ENCODE results near the gene PANX2.
"Not testable (repeated sequence)": the region's sequence is repeated elsewhere in the genome, so short reads cannot be mapped to it uniquely, and the experiment has no call there.

The PANX2 gene

DNA sequence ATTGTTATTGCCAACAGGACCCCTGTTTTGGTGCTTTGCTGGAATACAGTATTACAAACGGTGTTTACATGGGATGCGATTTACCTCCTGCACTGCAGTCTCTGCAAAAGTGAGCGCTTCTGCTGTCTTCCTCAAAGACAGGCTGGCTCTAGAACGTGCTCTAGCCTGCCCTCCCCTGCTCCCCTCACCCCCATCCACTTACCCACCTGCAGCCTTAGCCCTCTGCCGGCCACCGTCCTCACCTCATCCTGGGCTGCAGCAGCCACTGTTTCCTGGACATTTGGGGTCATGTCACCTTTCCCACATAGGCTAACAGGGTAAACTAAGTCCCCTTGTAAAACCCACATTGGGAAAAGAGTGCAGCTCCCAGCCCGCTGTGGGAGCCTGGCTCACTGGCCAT lies 9.6 kb upstream of the PANX2 start:
- H3K27me3 ChIP-seq (replicated peaks): no peaks in the 10 kb centered on the region
- no peak for DNase-seq
- in situ Hi-C loops (cut with HindIII; ENCODE audit: low pct_ligation_motif_present, low sequenced_read_pairs): no loop called here

DNA sequence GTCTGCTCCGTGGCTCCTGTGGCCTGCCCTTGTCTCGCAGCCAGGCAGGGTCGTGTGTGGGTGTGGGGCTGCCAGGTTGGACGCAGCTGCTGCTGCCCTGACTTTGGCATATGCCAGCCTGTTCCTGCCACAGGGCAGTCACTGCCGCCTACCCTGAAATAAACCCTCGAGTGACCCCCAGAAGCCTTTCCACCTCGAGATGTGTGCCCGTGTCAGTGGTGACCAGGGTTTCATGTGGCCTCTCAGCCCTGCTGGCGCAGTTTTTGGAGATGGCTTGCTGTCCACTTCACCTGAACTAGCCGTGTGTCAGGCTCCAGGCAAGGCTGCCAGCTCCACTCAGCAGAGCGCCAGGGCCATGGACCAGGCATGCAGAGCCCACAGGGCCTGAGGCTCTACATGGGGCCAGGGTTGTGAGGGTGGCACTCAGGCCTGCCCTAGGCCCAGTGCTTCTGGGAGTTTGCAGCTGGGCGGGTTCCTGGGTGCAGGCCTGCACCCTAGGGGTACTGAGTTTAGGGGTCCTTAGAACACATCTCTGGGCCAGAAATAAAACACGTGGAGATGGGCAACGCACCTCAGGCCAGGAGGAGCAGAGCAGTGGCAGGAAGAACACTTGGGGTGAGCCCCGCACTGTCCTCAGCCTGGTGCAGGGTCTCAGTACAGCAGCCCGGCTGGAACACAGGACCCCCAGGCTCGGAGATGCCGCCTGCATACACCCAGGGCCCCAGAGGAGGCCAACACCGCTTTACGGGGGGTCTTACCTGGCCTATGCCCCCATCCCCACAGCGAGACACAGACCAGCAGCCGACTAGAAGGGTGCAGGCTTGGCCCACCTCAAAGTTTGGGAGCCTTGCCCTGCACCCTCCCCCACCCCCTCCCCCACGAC lies 8.8 kb upstream of the PANX2 start:
- in situ Hi-C loops (cut with HindIII; ENCODE audit: low pct_ligation_motif_present, low sequenced_read_pairs): no loop called here

More for the DNA sequence above, 9.6 kb upstream of the PANX2 start:
- Histone ChIP-seq H3K4me3 (ENCODE audit: low read depth, low read length) (no peak overlapping the region), H3K27ac (no peak overlapping the region), H3K36me3 (replicated peaks) (no peaks in the 10 kb centered on the region)
- TF ChIP-seq, protein P1, sequence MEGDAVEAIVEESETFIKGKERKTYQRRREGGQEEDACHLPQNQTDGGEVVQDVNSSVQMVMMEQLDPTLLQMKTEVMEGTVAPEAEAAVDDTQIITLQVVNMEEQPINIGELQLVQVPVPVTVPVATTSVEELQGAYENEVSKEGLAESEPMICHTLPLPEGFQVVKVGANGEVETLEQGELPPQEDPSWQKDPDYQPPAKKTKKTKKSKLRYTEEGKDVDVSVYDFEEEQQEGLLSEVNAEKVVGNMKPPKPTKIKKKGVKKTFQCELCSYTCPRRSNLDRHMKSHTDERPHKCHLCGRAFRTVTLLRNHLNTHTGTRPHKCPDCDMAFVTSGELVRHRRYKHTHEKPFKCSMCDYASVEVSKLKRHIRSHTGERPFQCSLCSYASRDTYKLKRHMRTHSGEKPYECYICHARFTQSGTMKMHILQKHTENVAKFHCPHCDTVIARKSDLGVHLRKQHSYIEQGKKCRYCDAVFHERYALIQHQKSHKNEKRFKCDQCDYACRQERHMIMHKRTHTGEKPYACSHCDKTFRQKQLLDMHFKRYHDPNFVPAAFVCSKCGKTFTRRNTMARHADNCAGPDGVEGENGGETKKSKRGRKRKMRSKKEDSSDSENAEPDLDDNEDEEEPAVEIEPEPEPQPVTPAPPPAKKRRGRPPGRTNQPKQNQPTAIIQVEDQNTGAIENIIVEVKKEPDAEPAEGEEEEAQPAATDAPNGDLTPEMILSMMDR (IDR thresholded peaks at IDR 0.05; ENCODE audit: low read depth, low read length, missing control alignments): no peak

DNA sequence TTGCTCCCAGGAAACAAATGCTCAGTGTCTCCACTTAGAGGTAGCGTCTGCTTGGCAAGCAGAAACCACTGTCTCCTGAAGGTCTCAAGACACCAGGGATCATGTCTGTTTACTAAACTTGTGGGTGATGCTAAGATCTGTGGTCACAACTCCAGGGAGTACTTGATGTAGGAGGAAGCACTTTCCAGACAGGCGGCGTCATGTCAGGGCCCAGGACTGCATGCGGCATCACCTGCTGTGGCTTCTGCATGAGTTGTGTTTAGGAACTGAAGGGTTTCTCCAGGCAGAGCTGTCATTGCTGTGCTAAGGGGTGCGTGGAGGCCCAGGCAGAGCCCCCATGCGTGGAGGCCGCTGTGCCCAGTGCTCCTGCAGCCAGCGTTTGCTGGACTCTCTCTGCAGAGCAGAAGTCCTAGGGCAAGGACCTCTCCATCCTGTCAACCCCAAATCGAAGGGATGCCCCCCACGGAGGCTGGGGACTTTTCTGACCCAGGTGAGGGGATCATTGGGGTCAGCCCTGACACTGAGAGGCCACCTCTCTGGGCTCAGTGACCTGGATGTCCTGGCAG lies 8.1 kb upstream of the PANX2 start:
- DNase-seq: no peak
- no peaks in the 10 kb centered on the region for H3K27me3 ChIP-seq (replicated peaks)
- no peaks in the 10 kb centered on the region for H3K36me3 ChIP-seq (replicated peaks)
- no peak overlapping the region for H3K27ac ChIP-seq
- TF ChIP-seq, protein P1 (IDR thresholded peaks at IDR 0.05; ENCODE audit: low read depth, low read length, missing control alignments): no peak
- in situ Hi-C loops (cut with HindIII; ENCODE audit: low pct_ligation_motif_present, low sequenced_read_pairs): no loop called here
- no peak overlapping the region for H3K4me3 ChIP-seq (ENCODE audit: low read depth, low read length)

More for the DNA sequence above, 8.8 kb upstream of the PANX2 start:
- H3K36me3 ChIP-seq (replicated peaks): no peaks in the 10 kb centered on the region
- no peak for DNase-seq
- no peak overlapping the region for H3K4me3 ChIP-seq (ENCODE audit: low read depth, low read length)
- H3K27me3 ChIP-seq (replicated peaks): no peaks in the 10 kb centered on the region
- no peak overlapping the region for H3K27ac ChIP-seq
- TF ChIP-seq, protein P1 (IDR thresholded peaks at IDR 0.05; ENCODE audit: low read depth, low read length, missing control alignments): no peak

DNA sequence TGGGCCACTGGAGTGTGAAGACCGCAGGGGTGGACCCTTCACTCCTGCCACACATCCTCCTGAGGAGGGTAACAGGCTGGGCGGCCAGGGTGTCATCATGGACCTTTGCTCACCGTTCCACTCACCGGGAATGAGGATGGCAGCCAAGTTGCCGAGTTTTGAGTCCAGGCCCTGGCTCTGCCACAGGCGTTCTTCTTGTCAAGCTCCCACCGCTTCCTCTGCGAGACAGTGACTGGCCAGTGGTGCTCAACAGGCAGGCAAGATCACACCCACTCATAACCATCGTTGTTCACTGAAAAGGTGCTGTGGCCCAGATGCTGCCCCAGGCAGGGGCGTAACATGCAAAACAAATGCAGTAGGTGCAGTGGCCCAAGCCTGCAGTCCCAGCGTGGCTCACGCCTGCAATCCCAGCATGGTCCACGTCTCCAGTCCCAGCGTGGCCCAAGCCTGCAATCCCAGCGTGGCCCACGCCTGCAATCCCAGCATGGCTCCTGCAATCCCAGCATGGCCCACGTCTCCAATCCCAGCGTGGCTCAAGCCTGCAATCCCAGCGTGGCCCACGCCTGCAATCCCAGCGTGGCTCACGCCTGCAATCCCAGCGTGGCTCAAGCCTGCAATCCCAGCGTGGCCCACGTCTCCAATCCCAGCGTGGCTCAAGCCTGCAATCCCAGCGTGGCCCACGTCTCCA lies 5.0 kb upstream of the PANX2 start:
- H3K27ac ChIP-seq: no peak overlapping the region
- no peak overlapping the region for H3K4me3 ChIP-seq (ENCODE audit: low read depth, low read length)
- TF ChIP-seq, protein P1 (IDR thresholded peaks at IDR 0.05; ENCODE audit: low read depth, low read length, missing control alignments): no peak
- in situ Hi-C loops (cut with HindIII; ENCODE audit: low pct_ligation_motif_present, low sequenced_read_pairs): no loop called here
- H3K36me3 ChIP-seq (replicated peaks): no peaks in the 10 kb centered on the region
- no peak for DNase-seq
- H3K27me3 ChIP-seq (replicated peaks): no peaks in the 10 kb centered on the region

DNA sequence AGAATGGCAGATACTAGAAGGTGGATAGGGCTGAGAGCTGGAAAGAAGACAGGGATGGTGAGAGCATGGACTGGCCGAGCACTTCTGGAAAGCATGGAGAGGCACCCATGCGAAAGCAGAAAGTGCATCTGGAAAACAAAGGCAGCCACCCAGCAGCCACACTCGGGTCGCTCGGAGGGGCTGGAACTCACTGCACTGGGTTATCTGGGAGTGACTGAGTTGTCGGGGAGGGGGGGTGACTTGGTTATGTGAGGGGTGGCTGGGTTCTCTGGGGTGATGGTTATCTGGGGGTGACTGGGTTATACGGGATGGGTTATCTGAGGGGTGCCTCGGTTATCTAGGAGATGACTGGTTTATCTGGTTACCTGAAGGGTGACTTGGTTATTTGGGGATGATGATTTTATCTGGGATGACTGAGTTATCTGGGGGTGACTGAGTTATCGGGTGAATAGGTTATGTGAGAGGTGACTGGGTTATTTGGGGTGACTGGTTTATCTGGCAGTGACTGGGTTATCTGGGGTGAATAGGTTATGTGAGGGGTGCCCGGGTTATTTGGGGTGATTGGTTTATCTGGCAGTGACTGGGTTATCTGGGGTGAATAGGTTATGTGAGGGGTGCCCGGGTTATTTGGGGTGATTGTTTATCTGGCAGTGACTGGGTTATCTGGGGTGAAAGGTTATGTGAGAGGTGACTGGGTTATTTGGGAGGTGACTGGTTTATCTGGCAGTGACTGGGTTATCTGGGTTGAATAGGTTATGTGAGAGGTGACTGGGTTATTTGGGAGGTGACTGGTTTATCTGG lies 2.6 kb upstream of the PANX2 start:
- no peaks in the 10 kb centered on the region for H3K27me3 ChIP-seq (replicated peaks)
- TF ChIP-seq, protein P1 (IDR thresholded peaks at IDR 0.05; ENCODE audit: low read depth, low read length, missing control alignments): no peak
- DNase-seq: no peak
- H3K27ac ChIP-seq: no peak overlapping the region
- no peaks in the 10 kb centered on the region for H3K36me3 ChIP-seq (replicated peaks)
- H3K4me3 ChIP-seq (ENCODE audit: low read depth, low read length): no peak overlapping the region
- in situ Hi-C loops (cut with HindIII; ENCODE audit: low pct_ligation_motif_present, low sequenced_read_pairs): no loop called here

DNA sequence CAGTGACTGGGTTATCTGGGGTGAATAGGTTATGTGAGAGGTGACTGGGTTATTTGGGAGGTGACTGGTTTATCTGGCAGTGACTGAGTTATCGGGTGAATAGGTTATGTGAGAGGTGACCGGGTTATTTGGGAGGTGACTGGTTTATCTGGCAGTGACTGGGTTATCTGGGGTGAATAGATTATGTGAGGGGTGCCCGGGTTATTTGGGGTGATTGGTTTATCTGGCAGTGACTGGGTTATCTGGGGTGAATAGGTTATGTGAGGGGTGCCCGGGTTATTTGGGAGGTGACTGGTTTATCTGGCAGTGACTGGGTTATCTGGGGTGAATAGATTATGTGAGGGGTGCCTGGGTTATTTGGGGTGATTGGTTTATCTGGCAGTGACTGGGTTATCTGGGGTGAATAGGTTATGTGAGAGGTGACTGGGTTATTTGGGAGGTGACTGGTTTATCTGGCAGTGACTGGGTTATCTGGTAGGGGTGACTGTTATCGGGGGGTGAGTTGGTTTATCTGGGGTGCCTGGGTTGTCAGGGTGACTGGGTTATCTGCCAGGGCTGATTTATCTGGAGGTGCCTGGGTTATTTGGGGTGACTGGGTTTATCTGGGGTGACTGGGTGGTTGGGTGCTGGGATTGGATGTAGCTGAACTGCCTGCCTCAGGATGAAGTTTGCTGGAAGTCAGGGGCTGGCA lies 1.9 kb upstream of the PANX2 start:
- DNase-seq; H3K27ac ChIP-seq; H3K4me3 ChIP-seq (ENCODE audit: low read depth, low read length); in situ Hi-C loops (cut with HindIII; ENCODE audit: low pct_ligation_motif_present, low sequenced_read_pairs); H3K27me3 ChIP-seq (replicated peaks); H3K36me3 ChIP-seq (replicated peaks): not testable (repeated sequence)
